GM10248 (cell line): ENCODE results near the gene SLC35F3.
"Not testable (repeated sequence)": the region's sequence is repeated elsewhere in the genome, so short reads cannot be mapped to it uniquely, and the experiment has no call there.

ENCODE experiments used
- CTCF ChIA-PET: fragments of 300-600 bp; sonication (Branson Sonifier 250); formaldehyde crosslinking; extraction: SDS; loops from one replicate; lab custom pipeline; 2021; ENCODE audit warnings: antibody characterized with exemption; lab: Yijun Ruan, JAX
- POLR2A ChIA-PET: fragments of 350-650 bp; sonication (Branson Sonifier 250); formaldehyde crosslinking; extraction: SDS; loops from one replicate; lab custom pipeline; 2020; ENCODE audit warnings: antibody characterized with exemption; lab: Yijun Ruan, JAX
- DNase-seq: peaks from one replicate; pipeline ENCODE4 v3.0.0; 2012; ENCODE audit errors: extremely low spot score
- TF ChIP-seq, protein P1 (sequence below): IDR thresholded peaks from 2 replicates; pipeline ENCODE4 v1.5.1; 2012; ENCODE audit warnings: mild to moderate bottlenecking, low read depth; ENCODE audit errors: extremely low read depth, missing control alignments, control extremely low read depth

Gene SLC35F3

DNA sequence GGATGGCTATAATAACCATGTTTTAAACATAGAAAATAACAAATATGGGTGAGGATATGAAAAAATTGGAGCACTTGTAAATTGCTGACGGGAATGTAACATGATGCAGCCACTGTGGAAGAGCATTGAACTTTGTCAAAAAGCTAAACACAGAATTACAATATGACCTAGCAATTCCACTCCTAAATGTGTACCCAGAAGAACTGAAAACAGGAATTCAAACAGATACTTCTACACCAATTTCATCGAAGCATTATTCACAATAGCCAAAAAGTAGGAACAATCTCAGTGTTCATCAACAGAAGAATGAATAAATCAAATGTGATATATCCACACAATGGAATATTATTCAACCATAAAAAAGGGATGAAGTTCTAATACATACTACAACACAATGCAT lies 436.1 kb downstream of the SLC35F3 start:
- TF ChIP-seq, protein P1, sequence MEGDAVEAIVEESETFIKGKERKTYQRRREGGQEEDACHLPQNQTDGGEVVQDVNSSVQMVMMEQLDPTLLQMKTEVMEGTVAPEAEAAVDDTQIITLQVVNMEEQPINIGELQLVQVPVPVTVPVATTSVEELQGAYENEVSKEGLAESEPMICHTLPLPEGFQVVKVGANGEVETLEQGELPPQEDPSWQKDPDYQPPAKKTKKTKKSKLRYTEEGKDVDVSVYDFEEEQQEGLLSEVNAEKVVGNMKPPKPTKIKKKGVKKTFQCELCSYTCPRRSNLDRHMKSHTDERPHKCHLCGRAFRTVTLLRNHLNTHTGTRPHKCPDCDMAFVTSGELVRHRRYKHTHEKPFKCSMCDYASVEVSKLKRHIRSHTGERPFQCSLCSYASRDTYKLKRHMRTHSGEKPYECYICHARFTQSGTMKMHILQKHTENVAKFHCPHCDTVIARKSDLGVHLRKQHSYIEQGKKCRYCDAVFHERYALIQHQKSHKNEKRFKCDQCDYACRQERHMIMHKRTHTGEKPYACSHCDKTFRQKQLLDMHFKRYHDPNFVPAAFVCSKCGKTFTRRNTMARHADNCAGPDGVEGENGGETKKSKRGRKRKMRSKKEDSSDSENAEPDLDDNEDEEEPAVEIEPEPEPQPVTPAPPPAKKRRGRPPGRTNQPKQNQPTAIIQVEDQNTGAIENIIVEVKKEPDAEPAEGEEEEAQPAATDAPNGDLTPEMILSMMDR: no peak
- ChIA-PET POLR2A (no interaction called here), CTCF (no interaction called here)
- DNase-seq: no peak

DNA sequence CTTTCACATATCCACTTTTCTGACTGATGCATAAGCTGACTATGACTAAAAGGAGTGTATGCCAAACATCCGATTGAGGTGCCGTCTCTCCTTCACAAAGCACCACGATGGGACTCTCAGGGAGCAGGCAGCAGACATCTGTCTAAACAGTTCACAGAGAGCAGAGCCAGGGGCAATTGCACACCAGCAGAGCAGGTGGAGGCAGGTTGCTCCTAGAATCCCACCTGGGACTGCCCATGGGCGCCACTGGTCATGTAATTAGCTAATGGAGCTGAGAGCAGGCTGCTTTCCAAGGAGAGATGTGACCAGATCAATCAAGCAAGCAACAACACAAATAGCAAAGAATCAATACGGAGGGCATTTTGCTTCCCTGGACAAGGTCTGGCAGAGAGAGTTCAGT lies 438.3 kb downstream of the SLC35F3 start:
- ChIA-PET POLR2A (no interaction called here), CTCF (interaction anchor here (1.9 kb wide), 2 partner anchors 15 to 32 kb away, joined by 6 to 14 read pairs; no protein-coding TSS in a partner anchor)
- TF ChIP-seq, protein P1: no peak
- no peak for DNase-seq

DNA sequence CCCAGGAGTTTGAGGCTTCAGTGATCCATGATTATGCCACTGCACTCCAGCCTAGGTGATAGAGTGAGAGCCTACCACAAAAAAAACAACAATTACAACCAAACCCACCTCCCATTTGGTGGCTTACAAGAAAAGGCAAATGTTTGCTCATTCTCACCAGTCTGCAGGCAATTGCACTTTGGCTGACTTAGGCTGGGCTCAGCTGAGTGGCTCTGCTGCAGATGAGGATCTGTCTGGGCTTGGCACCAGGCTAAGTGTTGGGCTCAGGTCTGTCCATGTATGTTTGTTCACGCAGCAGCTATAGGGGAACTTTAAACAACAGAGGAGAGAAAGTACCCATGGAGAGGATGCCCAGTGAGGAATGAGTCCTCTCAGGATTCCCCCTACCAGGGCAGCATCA lies 440.8 kb downstream of the SLC35F3 start:
- POLR2A ChIA-PET: no interaction called here
- TF ChIP-seq, protein P1: no peak
- DNase-seq: no peak
- CTCF ChIA-PET: no interaction called here

- ChIA-PET CTCF (interaction anchor here (1.4 kb wide), 1 partner anchor 22 kb away, joined by 4 read pairs; no protein-coding TSS in a partner anchor), POLR2A (no interaction called here)
- TF ChIP-seq, protein P1: no peak
- no peak for DNase-seq
Observed at GRCh38 chr1:234348964-234349363, 444.5 kb downstream of the SLC35F3 start.

- no peak for DNase-seq
- TF ChIP-seq, protein P1: no peak
- POLR2A ChIA-PET: no interaction called here
- CTCF ChIA-PET: interaction anchor here (0.6 kb wide), 1 partner anchor 29 kb away, joined by 4 read pairs; no protein-coding TSS in a partner anchor
Observed at GRCh38 chr1:234355782-234356510, 451.5 kb downstream of the SLC35F3 start.

GRCh38 chr1:234356615-234357269 lies 452.3 kb downstream of the SLC35F3 start:
- peak; percentile 34 for DNase-seq
- CTCF ChIA-PET: interaction anchor here (0.6 to 1.1 kb wide), 2 partner anchors 17 to 30 kb away, joined by 3 to 4 read pairs; no protein-coding TSS in a partner anchor
- POLR2A ChIA-PET: not testable (repeated sequence)

DNA sequence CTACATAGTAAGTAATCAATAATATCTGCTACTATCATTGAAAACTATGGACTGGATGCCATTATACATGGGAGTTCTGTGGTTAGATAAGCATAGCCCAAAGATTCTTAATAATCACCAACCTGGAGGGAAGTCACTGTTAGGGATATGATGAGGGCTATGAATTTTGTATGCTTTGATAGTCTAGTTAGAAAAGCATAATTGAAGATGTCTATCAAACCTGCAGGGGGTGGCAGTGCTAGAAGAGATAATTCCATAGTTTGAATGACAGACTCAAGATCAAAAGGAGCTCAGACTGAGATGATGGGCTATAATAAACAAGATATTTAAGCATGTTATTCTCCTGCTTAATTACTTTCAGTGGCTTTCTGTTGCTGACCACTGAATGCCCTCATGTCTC lies 453.4 kb downstream of the SLC35F3 start:
- POLR2A ChIA-PET: no interaction called here
- CTCF ChIA-PET: no interaction called here

More for the DNA sequence above, 453.4 kb downstream of the SLC35F3 start:
- TF ChIP-seq, protein P1: no peak
- DNase-seq: no peak
